ENCODE data around the gene NEIL3. TPM values are rescaled to one million over a fixed set of nuclear protein-coding genes. Genes with fewer than 3 reads are reported as not detected.

NEIL3 gene
- total RNA-seq, 1 experiment from 2014 or later, result 6.3 TPM

GRCh38 chr4:177367336-177367735 lies 57.7 kb downstream of the NEIL3 start:
- H2BK120ac ChIP-seq (ENCODE audit: low read depth, low read length, poor library complexity, severe bottlenecking), result no peak overlapping the region
- H2BK5ac ChIP-seq (ENCODE audit: insufficient read length, low read length), result no peak overlapping the region
- no peak overlapping the region for H4K5ac ChIP-seq (ENCODE audit: insufficient read length, low read depth, low read length)
- H3K79me2 ChIP-seq (ENCODE audit: insufficient read depth, low read length), result no peaks in the 10 kb centered on the region
- no peak overlapping the region for H3K27ac ChIP-seq (ENCODE audit: insufficient read length, low read depth, low read length)
- H3K4me3 Mint-ChIP-seq, result no peak overlapping the region
- no peaks in the 10 kb centered on the region for H3K23me2 ChIP-seq (ENCODE audit: insufficient read length, low read depth, low read length, poor library complexity, severe bottlenecking)
- peaks cover 2 to 8% (median 7%) of the 10 kb centered on the region in 3 experiments; a peak in 4 of 7 replicates for H3K36me3 Mint-ChIP-seq (ENCODE audit: insufficient read depth in 1 of 3, low read depth in 3 of 3)
- H3K4me1 Mint-ChIP-seq, result 0 out of 4 replicates have a peak, but pooled peaks cover 0 to 3% of the 10 kb centered on the region in 2 experiments
- peak; percentile 62 for TF ChIP-seq CTCF (conservative IDR thresholded peaks at IDR 0.05)
- H2BK20ac ChIP-seq (ENCODE audit: low read depth, low read length, poor library complexity, severe bottlenecking), result no peak overlapping the region
- H3K27ac Mint-ChIP-seq, result no peak overlapping the region; a peak in 1 of 7 replicates
- H3K27me3 Mint-ChIP-seq (ENCODE audit: low read depth), result no peaks in the 10 kb centered on the region
- no peaks in the 10 kb centered on the region for H3K9me3 Mint-ChIP-seq
- H2AFZ ChIP-seq (ENCODE audit: low read length), result no peak overlapping the region
- no peak overlapping the region for H3T11ph ChIP-seq (ENCODE audit: low read length)
- H2BK12ac ChIP-seq (ENCODE audit: insufficient read length, low read depth, low read length), result no peak overlapping the region
- no peaks in the 10 kb centered on the region for H4K20me1 ChIP-seq (ENCODE audit: control insufficient read depth, insufficient read depth, insufficient read length)
- H3K56ac ChIP-seq (ENCODE audit: insufficient read length, low read depth, low read length), result no peak overlapping the region
- no peaks in the 10 kb centered on the region; the same call in 1 of the 2 replicates for H3K4me1 ChIP-seq (ENCODE audit: insufficient read depth, low read length)
- no peak overlapping the region for H4K91ac ChIP-seq (ENCODE audit: insufficient read length, low read depth, low read length)
- no peak overlapping the region for H3K23ac ChIP-seq (ENCODE audit: insufficient read length, low read depth, low read length)
- no peak overlapping the region for H2AK5ac ChIP-seq (ENCODE audit: insufficient read length, low read length)
- no peaks in the 10 kb centered on the region for H3K9me3 ChIP-seq (ENCODE audit: control insufficient read depth, low read depth, low read length)
- no CpG with 5 or more reads among the region's 3 CpGs for WGBS (ENCODE audit: extremely low coverage, insufficient read length, low lambda C conversion rate)
- H3K4ac ChIP-seq (ENCODE audit: low read depth, low read length), result no peak overlapping the region
- no peaks in the 10 kb centered on the region; the same call in 1 of the 2 replicates for H3K27me3 ChIP-seq (ENCODE audit: insufficient read depth, low read length)
- H3K4me2 ChIP-seq (ENCODE audit: insufficient read depth, insufficient read length, low read length), result no peak overlapping the region
- H3K9ac ChIP-seq (ENCODE audit: extremely low read depth, insufficient read length, low read length), result no peak overlapping the region
- H4K8ac ChIP-seq (replicated peaks; ENCODE audit: insufficient read length, low read depth, low read length), result no peak overlapping the region
- no peak overlapping the region for H2BK15ac ChIP-seq (ENCODE audit: low read depth, low read length)
- DNase-seq, result peak; percentile 55
- H3K14ac ChIP-seq (ENCODE audit: insufficient read depth, low read length), result no peak overlapping the region
- H3K18ac ChIP-seq (ENCODE audit: insufficient read length, low read depth, low read length), result no peak overlapping the region
- no peaks in the 10 kb centered on the region for H3K79me1 ChIP-seq (ENCODE audit: insufficient read depth, low read depth, low read length, poor library complexity, severe bottlenecking)

All from H9 (cell line).